Activated CD8-positive, alpha-beta memory T cell treated with anti-CD3 and anti-CD28 coated beads for 48 hours (primary cell): Measurements from ENCODE around the gene KANSL1.

ENCODE experiments used
- DNase-seq, 3 experiments: peaks; one replicate each; pipeline ENCODE4 v3.0.0-alpha.2; 2020; ENCODE audit warnings: low read depth in 2 of 3, low spot score in 2 of 3

The KANSL1 gene

GRCh38 chr17:45985447-45985846 lies 207.8 kb downstream of the KANSL1 start:
- no peak for DNase-seq

- DNase-seq = no peak
Observed at GRCh38 chr17:45984368-45984767, 208.9 kb downstream of the KANSL1 start.

- no peak for DNase-seq
Observed at GRCh38 chr17:45983614-45984310, 209.5 kb downstream of the KANSL1 start.

GRCh38 chr17:45982791-45983613 lies 210.2 kb downstream of the KANSL1 start:
- DNase-seq = no peak

DNA sequence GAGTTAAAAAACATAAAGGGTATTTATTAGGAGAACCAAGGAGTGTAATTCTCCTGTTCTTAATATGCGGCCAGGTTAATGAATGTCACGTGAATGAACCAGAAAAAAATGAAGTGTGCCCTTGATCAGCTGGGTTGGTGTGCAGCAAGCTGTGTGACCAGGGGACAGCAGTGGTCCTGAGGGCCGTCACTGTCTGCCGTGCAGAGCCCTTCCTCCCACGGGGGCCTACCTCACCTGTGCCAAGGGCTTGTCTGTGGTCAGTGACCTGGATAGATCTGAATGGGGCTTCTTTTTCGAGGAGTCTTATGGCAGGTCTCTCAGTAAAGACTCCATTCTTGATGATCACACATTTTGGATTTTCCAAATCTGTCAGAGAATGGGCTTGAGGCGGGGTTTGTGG lies 211.9 kb downstream of the KANSL1 start:
- DNase-seq = no peak

GRCh38 chr17:45980855-45981254 lies 212.4 kb downstream of the KANSL1 start:
- DNase-seq = no peak
